GM18870 (cell line): Measurements from ENCODE around the gene CYB561.

ENCODE experiments used
- ATAC-seq: cut with Tn5 transposase; IDR thresholded peaks from one replicate; pipeline ENCODE4 v1.9.1; 2021; ENCODE audit warnings: moderate library complexity; ENCODE audit not compliant: unreplicated experiment

CYB561 gene

GRCh38 chr17:63452046-63452961 lies 6.2 kb upstream of the CYB561 start:
- ATAC-seq, result no peak

- ATAC-seq, result no peak
Measured at GRCh38 chr17:63451150-63451549, 5.0 kb upstream of the CYB561 start.

GRCh38 chr17:63450551-63450950 lies 4.4 kb upstream of the CYB561 start:
- ATAC-seq, result no peak

GRCh38 chr17:63448655-63449054 lies 2.5 kb upstream of the CYB561 start:
- ATAC-seq, result no peak

- ATAC-seq, result no peak
Measured at GRCh38 chr17:63447471-63448009, 1.4 kb upstream of the CYB561 start.

- ATAC-seq, result no peak
Measured at GRCh38 chr17:63446753-63447470, 806 bp upstream of the CYB561 start.

- no peak for ATAC-seq
Measured at GRCh38 chr17:63445571-63445953, 544 bp downstream of the CYB561 start.

- no peak for ATAC-seq
Measured at GRCh38 chr17:63445065-63445464, 1.0 kb downstream of the CYB561 start.

GRCh38 chr17:63444457-63444856 lies 1.6 kb downstream of the CYB561 start:
- ATAC-seq, result no peak

- ATAC-seq, result no peak
Measured at GRCh38 chr17:63443053-63443452, 3.1 kb downstream of the CYB561 start.

GRCh38 chr17:63442549-63443035 lies 3.5 kb downstream of the CYB561 start:
- ATAC-seq, result no peak

- ATAC-seq, result no peak
Measured at GRCh38 chr17:63442074-63442473, 4.0 kb downstream of the CYB561 start.

GRCh38 chr17:63441654-63442053 lies 4.5 kb downstream of the CYB561 start:
- ATAC-seq, result no peak

- no peak for ATAC-seq
Measured at GRCh38 chr17:63440770-63441335, 5.3 kb downstream of the CYB561 start.

GRCh38 chr17:63440127-63440769 lies 5.9 kb downstream of the CYB561 start:
- no peak for ATAC-seq

GRCh38 chr17:63439687-63440086 lies 6.4 kb downstream of the CYB561 start:
- no peak for ATAC-seq

- ATAC-seq, result no peak
Measured at GRCh38 chr17:63438092-63439051, 7.7 kb downstream of the CYB561 start.

GRCh38 chr17:63437287-63438091 lies 8.6 kb downstream of the CYB561 start:
- no peak for ATAC-seq
